IMR-90 (cell line): ENCODE results near the gene ZDHHC18. TPM values are rescaled to one million over a fixed set of nuclear protein-coding genes. Genes with fewer than 3 reads are reported as not detected.

Experiments used
- ATAC-seq: fragments of 200-7000 bp; cut with Tn5 transposase; 2 replicates; pipeline ENCODE4 v1.9.1; 2020; ENCODE audit warnings: low read depth, mild to moderate bottlenecking, moderate library complexity
- BruUV-seq: library from RNA; stranded (reverse); fragments of 400-500 nt; replicated peaks from 2 replicates; lab custom pipeline; 2021; lab: Mats Ljungman, UMichigan
- CTCF ChIA-PET: fragments of 300-600 bp; formaldehyde crosslinking; extraction: SDS; loops from one replicate; lab custom pipeline; 2021; ENCODE audit warnings: antibody characterized with exemption; lab: Yijun Ruan, JAX
- POLR2A ChIA-PET: fragments of 300-600 bp; sonication (Branson Sonifier 250); formaldehyde crosslinking; loops from one replicate; lab custom pipeline; 2022; ENCODE audit warnings: antibody characterized with exemption; ENCODE audit not compliant: unreplicated experiment; lab: Charles Lee
- DNase-seq: peaks from one replicate; pipeline ENCODE4 v3.0.0; 2013
- H2AFZ ChIP-seq: replicated peaks from 2 replicates; pipeline ENCODE3; 2013; ENCODE audit warnings: low read length, mild to moderate bottlenecking; ENCODE audit not compliant: poor library complexity
- H2AK5ac ChIP-seq: 2 replicates; pipeline ENCODE4 v1.6.1; 2013; ENCODE audit warnings: low read depth, low read length, inconsistent platforms
- H2AK9ac ChIP-seq: replicated peaks from 2 replicates; pipeline ENCODE3; 2013; ENCODE audit warnings: mild to moderate bottlenecking, low read depth, low read length, moderate library complexity; ENCODE audit not compliant: poor library complexity
- H2BK120ac ChIP-seq: 2 replicates; pipeline ENCODE4 v1.6.1; 2013; ENCODE audit warnings: low read depth, low read length, inconsistent platforms
- H2BK15ac ChIP-seq: 3 replicates; pipeline ENCODE4 v1.6.1; 2013; ENCODE audit warnings: low read depth, low read length, inconsistent platforms
- H2BK20ac ChIP-seq: 2 replicates; pipeline ENCODE4 v1.6.1; 2013; ENCODE audit warnings: low read depth, mild to moderate bottlenecking, inconsistent platforms, low read length, moderate library complexity
- H2BK5ac ChIP-seq: 2 replicates; pipeline ENCODE4 v1.6.1; 2013; ENCODE audit warnings: mild to moderate bottlenecking, low read depth, low read length, inconsistent platforms; ENCODE audit not compliant: poor library complexity, severe bottlenecking
- H3K14ac ChIP-seq: replicated peaks from 2 replicates; pipeline ENCODE4 v1.6.1; 2013; ENCODE audit warnings: low read depth, low read length, inconsistent platforms
- H3K18ac ChIP-seq: 2 replicates; pipeline ENCODE4 v1.6.1; 2013; ENCODE audit warnings: low read depth, low read length, control low read depth
- H3K23ac ChIP-seq: 2 replicates; pipeline ENCODE4 v1.6.1; 2013; ENCODE audit warnings: low read depth, low read length, inconsistent platforms
- H3K27ac ChIP-seq: 2 replicates; pipeline ENCODE4 v1.5.1; 2013; ENCODE audit warnings: mild to moderate bottlenecking, control low read depth, low read length; ENCODE audit not compliant: insufficient read depth
- H3K27me3 ChIP-seq: 2 replicates; pipeline ENCODE4 v1.6.1; 2013; ENCODE audit warnings: low read length; ENCODE audit not compliant: control insufficient read depth, insufficient read depth
- H3K36me3 ChIP-seq: 2 replicates; pipeline ENCODE4 v1.6.1; 2013; ENCODE audit warnings: low read length, mixed read lengths; ENCODE audit not compliant: control insufficient read depth, insufficient read depth
- H3K4ac ChIP-seq: 2 replicates; pipeline ENCODE4 v1.6.1; 2013; ENCODE audit warnings: low read depth, low read length, inconsistent platforms
- H3K4me1 ChIP-seq: 2 replicates; pipeline ENCODE4 v1.6.1; 2013; ENCODE audit warnings: low read length, mixed read lengths; ENCODE audit not compliant: control insufficient read depth, insufficient read depth
- H3K4me2 ChIP-seq: 2 replicates; pipeline ENCODE4 v1.6.1; 2013; ENCODE audit warnings: low read depth, mild to moderate bottlenecking, control low read depth, low read length, moderate library complexity
- H3K4me3 ChIP-seq: 2 replicates; pipeline ENCODE4 v1.5.1; 2013; ENCODE audit warnings: low read depth, mild to moderate bottlenecking, control low read depth, low read length, moderate library complexity; ENCODE audit not compliant: insufficient read depth
- H3K56ac ChIP-seq: 2 replicates; pipeline ENCODE4 v1.6.1; 2013; ENCODE audit warnings: low read length, inconsistent platforms; ENCODE audit not compliant: insufficient read depth; ENCODE audit errors: extremely low read depth
- H3K79me1 ChIP-seq, 2 experiments: 2 replicates each; pipeline ENCODE4 v1.6.1; 2013; ENCODE audit warnings: low read length in 2 of 2, inconsistent platforms in 1 of 2, low read depth in 1 of 2
- H3K9ac ChIP-seq: 2 replicates; pipeline ENCODE4 v1.6.1; 2013; ENCODE audit warnings: low read depth, low read length, control low read depth
- H3K9me1 ChIP-seq: 2 replicates; pipeline ENCODE4 v1.6.1; 2013; ENCODE audit warnings: low read length, inconsistent platforms; ENCODE audit not compliant: insufficient read depth
- H3K9me3 ChIP-seq: 2 replicates; pipeline ENCODE4 v1.6.1; 2013; ENCODE audit warnings: low read length; ENCODE audit not compliant: control insufficient read depth, insufficient read depth
- H4K20me1 ChIP-seq: 2 replicates; pipeline ENCODE4 v1.6.1; 2013; ENCODE audit warnings: low read length, inconsistent platforms; ENCODE audit not compliant: insufficient read depth
- H4K5ac ChIP-seq: 2 replicates; pipeline ENCODE4 v1.6.1; 2013; ENCODE audit warnings: mild to moderate bottlenecking, low read depth, low read length, control low read depth
- H4K8ac ChIP-seq, 2 experiments: 2 replicates each; pipeline ENCODE4 v1.6.1; 2013; ENCODE audit warnings: low read depth in 2 of 2, low read length in 2 of 2, control low read depth in 1 of 2, inconsistent platforms in 1 of 2
- H4K91ac ChIP-seq: 2 replicates; pipeline ENCODE4 v1.6.1; 2013; ENCODE audit warnings: low read depth, low read length, inconsistent platforms; ENCODE audit not compliant: insufficient read depth
- BHLHE40 ChIP-seq: fragments of 150-350 bp; IDR thresholded peaks from 2 replicates; pipeline ENCODE4 v1.6.1; 2016; ENCODE audit warnings: mild to moderate bottlenecking, low read depth, low read length
- CEBPB ChIP-seq: IDR thresholded peaks from 2 replicates; pipeline ENCODE4 v1.6.1; 2012; ENCODE audit warnings: low read depth, low read length, improper control_type of control experiment
- CHD1 ChIP-seq: IDR thresholded peaks from 2 replicates; pipeline ENCODE4 v1.6.1; 2012; ENCODE audit warnings: low read depth, low read length, improper control_type of control experiment
- ELK1 ChIP-seq: fragments of 150-350 bp; IDR thresholded peaks from 2 replicates; pipeline ENCODE4 v1.6.1; 2016; ENCODE audit warnings: low read depth, mild to moderate bottlenecking, low read length, moderate library complexity, borderline replicate concordance
- MAFK ChIP-seq: IDR thresholded peaks from 2 replicates; pipeline ENCODE4 v1.6.1; 2012; ENCODE audit warnings: low read depth, low read length, improper control_type of control experiment
- MAZ ChIP-seq: IDR thresholded peaks from 2 replicates; pipeline ENCODE4 v1.6.1; 2012; ENCODE audit warnings: low read depth, mild to moderate bottlenecking, low read length, improper control_type of control experiment, moderate library complexity, borderline replicate concordance
- MXI1 ChIP-seq: IDR thresholded peaks from 2 replicates; pipeline ENCODE4 v1.6.1; 2012; ENCODE audit warnings: low read depth, mild to moderate bottlenecking, low read length, moderate library complexity, borderline replicate concordance
- NFE2L2 ChIP-seq: fragments of 150-350 bp; IDR thresholded peaks from 2 replicates; pipeline ENCODE4 v1.6.1; 2016; ENCODE audit warnings: low read depth, mild to moderate bottlenecking, low read length
- POLR2A ChIP-seq: IDR thresholded peaks from 2 replicates; pipeline ENCODE4 v1.6.1; 2012; ENCODE audit warnings: mild to moderate bottlenecking, low read depth, low read length
- RAD21 ChIP-seq: IDR thresholded peaks from 2 replicates; pipeline ENCODE4 v1.6.1; 2012; ENCODE audit warnings: low read length, improper control_type of control experiment
- RCOR1 ChIP-seq: IDR thresholded peaks from 2 replicates; pipeline ENCODE4 v1.6.1; 2012; ENCODE audit warnings: mild to moderate bottlenecking, low read length, improper control_type of control experiment; ENCODE audit not compliant: insufficient replicate concordance
- RFX5 ChIP-seq: IDR thresholded peaks from 2 replicates; pipeline ENCODE4 v1.8.0; 2012; ENCODE audit warnings: low read depth, mild to moderate bottlenecking, low read length, moderate library complexity
- USF2 ChIP-seq: fragments of 150-350 bp; IDR thresholded peaks from 2 replicates; pipeline ENCODE4 v1.6.1; 2017; ENCODE audit warnings: mild to moderate bottlenecking, antibody characterized with exemption, low read length, low read depth
- WGBS, 2 experiments: methylation state at CpG; one replicate each; pipeline versions ENCODE4 v1.1.5 to v1.1.7; 2013; ENCODE audit warnings: missing lambda C conversion rate in 2 of 2; ENCODE audit not compliant: insufficient read length in 1 of 2; ENCODE audit errors: extremely low coverage in 2 of 2; 5-methylcytosine and 5-hydroxymethylcytosine counted together
- dilution Hi-C: fragments of 300-500 bp; cut with HindIII; formaldehyde crosslinking; loops from one replicate; pipeline ENCODE4 v1.14.3; 2018; ENCODE audit warnings: low sequenced_read_pairs; ENCODE audit not compliant: unreplicated experiment
- in situ Hi-C: fragments of 300-500 bp; cut with MboI; formaldehyde crosslinking; loops from 3 replicates; pipeline ENCODE4 v1.14.3; 2019; ENCODE audit warnings: low sequenced_read_pairs, inconsistent platforms, mixed read lengths
- intact Hi-C: fragments of 100-400 bp; cut with micrococcal nuclease; formaldehyde crosslinking; loops from 2 replicates; pipeline ENCODE4 v1.10.0; 2022
- polyA plus RNA-seq, 3 experiments: library from polyadenylated mRNA; depleted of rRNA; stranded (reverse); fragments of >200 nt; gene quantifications; 2 replicates each; pipeline ENCODE4 v1.2.3, GENCODE V29; 2012; ENCODE audit warnings: low replicate concordance in 1 of 3
- total RNA-seq: library from RNA; depleted of rRNA; stranded (reverse); fragments of >200 nt; gene quantifications from 2 replicates; pipeline ENCODE4 v1.2.3, GENCODE V29; 2012

The ZDHHC18 gene
- total and polyA plus RNA-seq, 2 of the 4 experiments (the other 2 are of a cell fraction) = 12.5 to 37.0 TPM

- Histone ChIP-seq H3K9me1 (peaks cover 34% of the 10 kb centered on the region), H2BK15ac (no peak overlapping the region), H3K27me3 (no peaks in the 10 kb centered on the region), H3K4me1 (peaks cover 15% of the 10 kb centered on the region), H2AFZ (no peak overlapping the region), H3K4me2 (no peak overlapping the region), H2BK20ac (no peak overlapping the region), H2BK5ac (peak overlapping the region; percentile 29), H4K8ac (no peak overlapping the region), H3K23ac (no peak overlapping the region), H3K79me1 (peaks cover 60 to 91% of the 10 kb centered on the region in 2 experiments), H3K14ac (no peak overlapping the region), H3K4ac (no peak overlapping the region), H3K56ac (no peak overlapping the region), H3K4me3 (no peak overlapping the region), H4K91ac (no peak overlapping the region), H3K9me3 (no peaks in the 10 kb centered on the region), H2AK9ac (no peak overlapping the region), H3K18ac (no peak overlapping the region), H3K27ac (no peak overlapping the region), H2AK5ac (no peak overlapping the region), H2BK120ac (no peak overlapping the region), H3K36me3 (peaks cover 49% of the 10 kb centered on the region), H4K5ac (no peak overlapping the region), H3K9ac (no peak overlapping the region), H4K20me1 (peaks cover 18% of the 10 kb centered on the region)
- DNase-seq = no peak
- ChIA-PET POLR2A (interaction anchor here (0.7 kb wide), 1 partner anchor 50 kb away, joined by 6 read pairs; no protein-coding TSS in a partner anchor), CTCF (no interaction called here)
- TF ChIP-seq RFX5 (no peak), NFE2L2 (no peak), USF2 (no peak), MAFK (no peak), CEBPB (no peak), CHD1 (no peak), BHLHE40 (no peak), MAZ (no peak), RCOR1 (no peak), RAD21 (no peak), ELK1 (no peak), POLR2A (no peak), MXI1 (no peak)
- no peak for ATAC-seq
- intact Hi-C loops (no loop called here), in situ Hi-C loops (no loop called here), dilution Hi-C loops (loop anchor here (25.0 kb wide), 1 partner anchor 193 kb away; no protein-coding TSS in a partner anchor)
- WGBS, 2 experiments = 88% methylated on average over 12 of the region's 21 CpGs; no CpG with 5 or more reads in 1 of the 2 experiments
- BruUV-seq = no TSS peak
These were observed 46.0 kb upstream of the ZDHHC18 start for GRCh38 chr1:26780344-26780957.
